GM18868 (cell line): ENCODE results near the gene ARHGAP6.

Experiments
- ATAC-seq: cut with Tn5 transposase; IDR thresholded peaks from one replicate; pipeline ENCODE4 v1.9.1; 2021; ENCODE audit warnings: mild to moderate bottlenecking, moderate library complexity; ENCODE audit not compliant: unreplicated experiment

ARHGAP6 gene

DNA sequence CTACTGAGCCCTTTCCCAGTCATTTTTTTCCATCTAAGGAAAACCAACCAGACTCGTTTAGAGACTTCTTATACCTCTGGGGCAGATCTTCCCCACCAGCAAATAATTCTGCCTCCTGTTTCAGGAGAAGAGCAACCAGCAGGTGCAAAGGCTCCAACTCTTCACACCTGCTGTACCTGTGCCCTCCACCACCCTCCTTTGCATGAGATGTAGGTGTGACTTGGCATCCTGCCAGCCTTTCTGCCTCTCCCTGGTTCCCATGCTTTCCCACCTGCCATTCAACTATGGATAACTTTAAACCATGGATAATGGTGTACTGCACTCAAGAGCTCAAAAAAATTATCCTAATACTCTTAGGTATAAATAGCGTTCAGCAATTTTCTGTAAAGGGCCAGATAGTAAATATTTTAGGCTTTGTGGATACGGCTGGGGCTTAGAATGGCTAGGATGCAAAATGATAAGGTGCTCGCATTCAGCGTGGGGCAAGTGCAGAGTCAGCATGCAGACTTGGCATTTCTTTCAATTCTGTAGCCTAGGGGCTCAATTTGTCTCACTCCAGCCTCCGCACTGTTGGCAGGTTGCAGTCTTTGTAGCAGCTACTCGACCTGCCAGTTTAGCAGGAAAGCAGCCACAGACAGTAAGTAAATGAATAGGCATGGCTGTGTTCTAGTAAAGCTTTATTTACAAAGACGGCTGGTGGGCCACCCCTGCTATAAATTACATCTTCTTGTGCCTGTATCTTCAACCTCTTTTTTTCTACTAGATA, 474.8 kb downstream of the ARHGAP6 start:
- ATAC-seq, result no peak

DNA sequence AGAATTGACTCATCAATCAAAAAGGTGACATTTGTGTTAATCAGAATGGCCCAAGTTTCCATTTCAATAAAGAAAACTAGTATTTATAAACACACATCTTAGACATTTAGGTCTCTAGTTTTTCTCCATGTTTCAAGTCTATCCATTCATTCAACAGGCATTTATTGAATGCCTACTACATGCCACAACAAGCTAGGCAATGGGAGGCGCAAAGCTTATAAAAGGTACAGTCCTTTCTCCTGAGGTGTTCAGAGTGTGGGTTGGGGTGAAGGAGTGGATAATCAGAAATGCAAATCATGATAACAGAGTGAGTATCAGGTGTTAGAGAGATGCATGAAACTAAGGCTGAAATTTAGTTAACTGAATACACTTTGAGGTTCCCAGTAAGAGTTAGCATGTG, 476.6 kb downstream of the ARHGAP6 start:
- no peak for ATAC-seq

DNA sequence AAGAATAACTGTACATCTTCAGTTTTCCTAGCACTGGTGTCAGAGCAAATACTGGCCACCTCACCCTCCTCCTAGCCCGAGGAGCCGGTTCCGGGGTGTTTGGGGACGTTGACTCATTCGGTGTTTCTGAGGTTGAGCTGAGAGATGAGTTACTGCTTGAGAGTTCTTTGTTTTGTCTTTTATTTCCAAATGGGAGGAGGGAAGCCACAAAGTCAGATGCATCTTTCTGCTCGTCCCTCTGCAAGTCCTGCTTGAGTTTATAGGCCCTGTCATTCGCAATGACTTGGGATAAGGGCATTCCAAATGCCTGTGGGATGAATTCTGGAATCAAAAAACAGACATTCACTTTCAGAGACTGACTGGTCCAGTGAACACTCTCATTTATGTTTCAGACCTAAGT, 477.1 kb downstream of the ARHGAP6 start:
- ATAC-seq, result no peak

DNA sequence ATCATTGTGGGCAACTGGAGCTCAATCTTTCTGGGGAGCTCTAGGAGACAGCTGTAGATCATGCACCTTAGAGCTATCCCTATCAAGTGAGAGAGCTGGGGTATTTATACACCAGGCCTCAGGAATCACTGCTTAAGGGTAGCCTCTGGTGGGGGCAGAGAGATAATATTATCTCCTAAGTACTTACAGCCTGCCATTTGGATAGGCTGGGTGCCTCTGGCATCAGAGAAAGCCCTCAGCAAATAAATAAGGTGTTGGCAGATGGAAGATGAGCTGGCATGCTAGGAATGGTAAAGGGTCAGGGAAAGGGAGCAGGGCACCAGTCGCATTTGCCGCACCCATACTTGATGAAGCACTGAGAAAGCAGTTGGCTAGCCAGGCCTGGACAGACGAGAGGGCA, 478.7 kb downstream of the ARHGAP6 start:
- ATAC-seq, result no peak

- no peak for ATAC-seq
Measured at GRCh38 chrX:11185861-11186260, 479.9 kb downstream of the ARHGAP6 start.

- ATAC-seq, result no peak
Measured at GRCh38 chrX:11180571-11180970, 485.1 kb downstream of the ARHGAP6 start.

DNA sequence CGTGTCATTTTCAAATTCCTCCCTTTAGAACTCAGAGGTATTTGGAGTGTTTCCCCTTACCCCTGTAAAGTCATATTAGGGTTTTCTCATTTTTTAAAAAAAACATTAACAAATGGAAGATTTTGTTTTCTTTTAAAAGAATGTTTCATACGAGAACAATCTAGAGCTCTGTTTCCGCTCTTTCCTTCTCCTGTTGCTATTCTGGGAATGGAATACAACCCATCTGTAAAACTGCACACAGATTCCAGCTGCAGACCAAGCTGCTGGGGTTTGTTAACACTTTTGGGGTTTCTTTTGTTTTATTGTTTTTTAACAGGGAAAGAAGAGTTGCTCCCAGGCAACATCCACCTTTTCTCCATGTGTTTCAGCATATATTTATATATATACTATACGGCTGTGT, 493.3 kb downstream of the ARHGAP6 start:
- no peak for ATAC-seq

GRCh38 chrX:11171956-11172355, 493.8 kb downstream of the ARHGAP6 start:
- ATAC-seq, result no peak

- no peak for ATAC-seq
Measured at GRCh38 chrX:11164433-11164832, 501.3 kb downstream of the ARHGAP6 start.

DNA sequence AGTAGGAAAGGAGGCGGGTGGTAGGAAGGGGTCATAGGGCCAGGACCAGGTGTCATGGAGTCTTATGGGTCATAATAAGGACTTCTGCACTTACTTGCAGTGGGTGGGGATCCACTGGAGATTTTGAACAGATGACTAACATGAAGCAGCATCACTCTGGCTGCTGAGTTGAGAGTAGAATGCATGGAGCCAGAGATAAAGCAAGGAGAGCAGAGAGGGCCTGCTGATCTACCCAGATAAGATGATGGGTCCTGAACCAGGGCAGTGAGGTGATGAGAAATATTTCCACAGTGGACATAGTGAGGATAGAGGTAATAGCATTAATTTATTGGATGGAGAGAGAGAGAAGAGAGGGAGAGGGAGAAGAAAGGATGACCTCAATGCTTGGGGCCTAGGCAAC, 506.6 kb downstream of the ARHGAP6 start:
- no peak for ATAC-seq

DNA sequence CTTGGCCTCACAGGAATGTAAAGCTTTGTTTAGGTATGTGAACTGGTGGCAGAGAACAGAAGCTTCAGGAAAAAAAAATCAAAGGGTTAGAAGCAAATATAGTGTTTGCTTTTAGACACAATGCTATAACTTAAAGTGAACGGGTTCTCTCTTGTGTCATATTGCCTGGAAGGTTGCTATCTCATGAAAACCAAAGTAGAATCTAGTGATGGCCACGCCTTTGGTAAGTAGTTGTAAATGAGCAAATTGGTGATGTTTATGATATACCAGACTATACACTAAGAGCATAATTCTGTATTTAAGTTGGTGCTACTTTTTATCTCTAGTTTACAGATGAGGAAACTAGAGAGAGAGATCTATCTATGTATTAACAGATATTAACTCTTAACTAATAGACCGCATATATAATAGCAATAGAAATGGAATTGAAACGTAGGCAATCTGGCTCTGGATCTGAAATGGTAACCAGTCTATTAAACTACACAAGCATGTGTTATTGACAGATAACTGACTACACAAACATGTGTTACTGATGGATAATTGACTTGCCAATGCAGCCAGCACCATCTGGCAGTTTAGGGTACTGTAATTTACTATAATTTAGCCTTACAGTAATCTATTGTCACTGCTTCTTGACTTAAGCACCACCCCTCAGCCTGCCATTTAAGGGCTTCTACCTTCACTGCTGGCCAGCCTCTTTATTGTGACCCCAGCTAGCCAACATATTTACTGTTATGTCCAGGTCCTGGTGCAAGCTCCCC, 513.7 kb downstream of the ARHGAP6 start:
- ATAC-seq, result no peak

DNA sequence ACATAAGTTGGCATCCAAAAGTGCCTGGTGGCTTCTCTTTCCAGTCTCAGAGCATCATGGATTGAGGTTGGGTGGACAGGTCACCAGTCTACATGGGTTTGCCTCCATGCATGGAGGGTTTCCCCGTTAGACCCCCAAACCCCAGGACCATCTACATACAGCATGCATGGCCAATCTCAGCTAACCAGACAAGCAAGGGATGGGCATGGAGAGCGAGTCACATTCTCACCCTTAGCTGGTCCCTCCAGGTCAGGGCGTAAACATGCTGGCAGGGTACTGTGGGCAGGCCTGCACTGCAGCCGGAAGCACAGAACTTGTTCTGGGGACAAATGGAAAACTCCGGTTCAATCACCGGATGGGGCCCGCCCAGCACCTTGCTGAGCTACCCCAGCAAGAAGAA, 517.3 kb downstream of the ARHGAP6 start:
- ATAC-seq, result no peak

DNA sequence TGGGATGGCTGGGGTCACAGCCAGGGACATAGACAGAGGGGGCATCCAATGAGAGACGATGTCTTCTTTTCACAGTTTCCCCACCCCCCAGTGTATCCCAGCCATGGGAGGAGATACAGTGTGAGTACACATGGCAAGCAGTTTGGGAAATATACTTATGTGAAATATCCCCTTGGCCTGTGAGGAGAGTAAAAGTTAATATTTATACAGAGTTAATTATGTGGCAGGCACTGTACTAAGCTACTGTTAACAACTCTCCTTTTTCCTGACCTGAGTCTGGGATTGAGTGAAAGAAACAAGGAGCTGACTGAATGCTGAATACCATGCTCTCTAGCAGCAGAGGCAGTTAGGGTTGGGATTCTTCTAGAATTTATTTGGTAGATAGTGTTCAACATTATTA, 519.3 kb downstream of the ARHGAP6 start:
- no peak for ATAC-seq

GRCh38 chrX:11143931-11144678, 521.6 kb downstream of the ARHGAP6 start:
- ATAC-seq, result peak; percentile 59

DNA sequence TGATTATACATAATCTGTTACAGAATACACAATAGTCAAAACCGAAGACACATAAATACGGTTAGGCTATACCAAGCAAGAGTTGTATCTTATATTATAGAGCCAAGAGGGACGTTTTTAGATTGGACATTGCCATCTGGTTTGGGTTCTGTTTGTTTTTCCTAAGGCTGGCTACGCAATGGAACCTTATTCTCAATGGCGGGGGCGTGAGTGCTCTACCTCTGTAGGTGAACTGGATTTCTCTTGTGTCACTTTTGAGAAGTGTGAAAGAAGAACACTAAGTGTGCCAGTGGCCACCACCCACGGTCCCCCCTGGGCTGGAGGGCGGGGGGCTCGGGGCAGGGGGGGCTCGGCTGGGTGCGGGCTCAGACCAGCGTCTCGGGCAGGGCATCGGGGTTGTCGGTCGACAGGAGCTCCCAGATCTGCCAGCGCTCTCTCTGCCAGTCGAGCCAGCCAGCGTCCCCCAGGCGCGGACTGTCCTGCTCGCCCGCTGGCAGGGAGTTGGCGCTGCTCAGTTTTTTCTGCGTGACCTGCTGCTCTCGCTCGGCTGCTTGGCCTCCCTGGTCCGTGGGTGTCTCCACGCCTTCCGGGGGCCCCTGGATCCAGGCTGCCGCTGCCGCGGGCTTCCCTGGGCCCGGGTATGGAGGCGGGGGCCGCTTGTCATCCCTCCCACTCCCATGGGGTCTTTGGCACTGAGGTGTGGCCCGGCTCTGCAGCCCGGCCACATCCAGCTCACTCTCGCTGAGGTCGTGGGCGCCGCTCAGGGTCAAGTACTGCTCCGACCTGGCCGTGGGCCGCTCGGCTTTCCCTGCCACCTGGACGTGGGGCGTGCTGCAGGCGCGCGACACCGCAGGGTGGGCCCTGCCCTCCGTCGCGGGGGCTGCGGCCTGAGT, 527.0 kb downstream of the ARHGAP6 start:
- no peak for ATAC-seq

DNA sequence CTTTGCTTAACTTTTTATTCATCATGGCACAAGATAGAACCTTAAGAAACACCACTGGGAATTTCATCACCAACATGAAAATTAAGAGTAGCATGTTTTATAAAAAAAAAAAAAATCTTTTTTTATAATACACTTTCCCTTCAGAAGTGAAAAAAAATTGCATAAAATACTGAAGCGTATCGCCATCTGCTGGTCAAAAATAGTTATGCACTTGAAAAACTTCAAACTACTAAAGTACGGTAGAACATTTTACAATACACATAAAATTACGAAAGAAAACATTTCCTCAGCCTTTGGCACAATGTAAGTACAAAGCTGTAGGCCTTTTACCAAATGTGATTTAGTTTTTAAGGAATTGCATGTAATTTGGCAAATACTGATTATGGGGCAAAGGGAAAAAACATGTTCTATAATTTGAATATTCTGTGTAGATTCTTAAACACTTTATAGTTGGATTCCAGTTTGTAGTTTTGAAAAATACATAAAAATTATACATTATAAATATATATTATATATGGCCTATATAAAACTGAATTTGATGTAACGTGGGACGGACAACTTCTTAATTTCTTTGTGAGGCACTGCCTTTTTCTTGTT, 528.1 kb downstream of the ARHGAP6 start:
- ATAC-seq, result no peak

- ATAC-seq, result no peak
Measured at GRCh38 chrX:11135564-11136185, 530.0 kb downstream of the ARHGAP6 start.

- ATAC-seq, result no peak
Measured at GRCh38 chrX:11131146-11131545, 534.6 kb downstream of the ARHGAP6 start.

DNA sequence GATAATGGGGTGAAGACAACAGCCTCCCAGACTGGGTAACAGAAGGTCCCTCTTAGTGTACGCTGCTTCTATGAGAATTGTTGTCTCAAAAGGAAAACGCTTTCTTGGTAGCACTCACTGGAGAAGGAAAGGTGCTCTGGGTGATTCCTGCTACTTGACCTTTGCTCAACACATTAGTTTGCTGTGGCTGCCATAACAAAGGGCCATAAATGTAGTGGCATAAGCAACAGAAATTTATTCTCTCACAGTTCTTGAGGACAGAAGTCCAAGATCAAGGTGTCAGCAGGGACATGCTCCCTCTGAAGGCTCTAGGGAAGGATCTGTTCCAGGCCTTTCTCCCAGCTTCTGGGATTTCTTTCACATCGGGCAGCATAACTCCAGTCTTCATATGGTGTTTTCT, 535.6 kb downstream of the ARHGAP6 start:
- ATAC-seq, result no peak

DNA sequence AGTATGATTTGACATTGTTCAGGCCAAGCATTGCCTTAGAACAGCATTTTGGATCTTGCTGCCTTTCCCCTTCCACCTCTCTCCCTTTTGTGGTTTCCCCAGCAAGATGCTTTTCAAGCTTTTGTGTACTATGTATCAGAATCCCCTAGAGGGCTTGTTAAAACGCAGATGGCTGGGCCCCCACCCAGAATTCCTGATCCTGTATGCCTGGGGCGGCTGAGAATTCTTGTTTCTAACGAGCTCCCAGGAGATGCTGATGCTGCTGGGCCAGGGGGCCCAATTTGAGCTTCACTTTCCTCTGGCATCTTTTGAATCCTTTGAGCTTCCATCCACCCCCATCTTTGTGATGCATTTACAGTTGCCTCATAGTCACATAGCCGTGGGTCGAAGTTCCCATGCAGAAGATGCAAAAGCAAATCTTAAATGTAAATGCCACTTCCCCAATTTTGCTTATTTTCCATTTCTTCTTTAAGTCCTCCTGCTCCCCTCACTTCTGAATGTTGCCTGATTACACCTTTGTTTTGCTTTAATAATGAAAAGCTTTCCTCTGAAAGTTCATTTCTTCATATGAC, 536.1 kb downstream of the ARHGAP6 start:
- no peak for ATAC-seq
